Gastroesophageal sphincter (tissue), 3 donors: ENCODE measurements around the gene CYSLTR2.

Experiments
- EP300 ChIP-seq: sonication (generic); formaldehyde crosslinking; IDR thresholded peaks from one replicate; pipeline ENCODE4 v1.6.1; 2017; ENCODE audit warnings: antibody characterized with exemption, mild to moderate bottlenecking
- TF ChIP-seq, protein P1 (sequence below), 4 experiments: fragments of 200-600 bp in 2 of 4; fragments of 450-650 bp in 2 of 4; sonication (generic) in 1 of 4; IDR thresholded peaks; one replicate each; pipeline ENCODE4 v1.5.1; 2017 to 2019; ENCODE audit warnings: antibody characterized with exemption in 4 of 4, mild to moderate bottlenecking in 2 of 4, moderate library complexity in 2 of 4

DNA sequence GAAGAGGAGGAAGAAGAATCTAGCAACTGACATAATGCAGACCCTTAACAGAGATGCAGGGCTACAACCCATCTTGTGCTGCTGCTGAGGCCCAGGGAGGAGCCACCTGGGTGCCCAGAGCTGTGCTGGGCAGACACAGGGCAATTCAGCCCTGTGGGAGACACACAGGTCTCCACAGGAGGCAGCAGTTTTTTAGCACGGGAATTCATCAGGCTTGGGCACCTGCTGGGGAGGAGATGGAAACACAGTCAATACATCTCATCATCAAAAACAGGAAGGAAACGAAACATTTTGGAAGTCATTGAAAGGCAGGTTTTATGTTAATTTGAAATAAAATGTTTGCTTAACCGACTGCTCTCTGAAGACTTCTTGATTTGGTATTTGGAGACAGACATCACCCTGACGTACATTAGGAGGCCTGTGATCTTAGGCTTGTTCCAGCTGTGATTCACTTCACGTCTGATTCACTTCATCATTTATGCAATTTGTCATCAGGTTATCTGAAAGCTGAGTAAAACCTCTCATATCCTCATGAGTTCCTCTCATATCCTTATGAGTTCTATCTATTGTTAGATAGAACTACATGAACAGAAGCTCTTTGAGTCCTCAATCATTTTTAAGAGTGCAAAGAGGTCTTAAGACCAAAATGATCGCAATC, 77.4 kb downstream of the CYSLTR2 start:
- TF ChIP-seq, protein P1, sequence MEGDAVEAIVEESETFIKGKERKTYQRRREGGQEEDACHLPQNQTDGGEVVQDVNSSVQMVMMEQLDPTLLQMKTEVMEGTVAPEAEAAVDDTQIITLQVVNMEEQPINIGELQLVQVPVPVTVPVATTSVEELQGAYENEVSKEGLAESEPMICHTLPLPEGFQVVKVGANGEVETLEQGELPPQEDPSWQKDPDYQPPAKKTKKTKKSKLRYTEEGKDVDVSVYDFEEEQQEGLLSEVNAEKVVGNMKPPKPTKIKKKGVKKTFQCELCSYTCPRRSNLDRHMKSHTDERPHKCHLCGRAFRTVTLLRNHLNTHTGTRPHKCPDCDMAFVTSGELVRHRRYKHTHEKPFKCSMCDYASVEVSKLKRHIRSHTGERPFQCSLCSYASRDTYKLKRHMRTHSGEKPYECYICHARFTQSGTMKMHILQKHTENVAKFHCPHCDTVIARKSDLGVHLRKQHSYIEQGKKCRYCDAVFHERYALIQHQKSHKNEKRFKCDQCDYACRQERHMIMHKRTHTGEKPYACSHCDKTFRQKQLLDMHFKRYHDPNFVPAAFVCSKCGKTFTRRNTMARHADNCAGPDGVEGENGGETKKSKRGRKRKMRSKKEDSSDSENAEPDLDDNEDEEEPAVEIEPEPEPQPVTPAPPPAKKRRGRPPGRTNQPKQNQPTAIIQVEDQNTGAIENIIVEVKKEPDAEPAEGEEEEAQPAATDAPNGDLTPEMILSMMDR (IDR thresholded peaks at IDR 0.05) = no peak
- TF ChIP-seq EP300 = no peak
